GM10847 (cell line): Measurements from ENCODE around the gene KRT14.

Experiments used
- POLR2A ChIP-seq: IDR thresholded peaks from 2 replicates; pipeline ENCODE4 v1.6.1; 2011; ENCODE audit not compliant: insufficient read length; ENCODE audit errors: extremely low read depth

The KRT14 gene

DNA sequence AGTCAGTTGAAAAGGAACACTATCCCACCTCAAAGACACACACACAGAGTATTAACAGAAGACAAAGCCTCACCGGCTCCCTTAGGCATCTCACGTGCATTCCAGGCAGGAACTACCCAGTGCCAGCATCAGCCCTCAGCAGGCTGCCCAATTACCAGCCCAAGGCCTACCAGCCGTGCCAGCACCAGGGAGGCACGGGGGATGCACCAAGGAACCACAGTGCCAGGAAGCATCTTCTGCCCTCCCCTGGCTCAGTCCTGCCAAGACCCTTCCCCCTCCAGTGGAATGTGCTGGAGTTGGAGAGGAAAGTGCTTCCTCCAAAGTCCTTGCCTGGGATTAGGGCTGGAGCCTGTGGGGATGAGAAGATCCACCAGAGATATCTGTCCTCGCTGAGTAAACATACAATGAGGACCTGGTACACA, 47.6 kb downstream of the KRT14 start:
- no peak for TF ChIP-seq POLR2A

DNA sequence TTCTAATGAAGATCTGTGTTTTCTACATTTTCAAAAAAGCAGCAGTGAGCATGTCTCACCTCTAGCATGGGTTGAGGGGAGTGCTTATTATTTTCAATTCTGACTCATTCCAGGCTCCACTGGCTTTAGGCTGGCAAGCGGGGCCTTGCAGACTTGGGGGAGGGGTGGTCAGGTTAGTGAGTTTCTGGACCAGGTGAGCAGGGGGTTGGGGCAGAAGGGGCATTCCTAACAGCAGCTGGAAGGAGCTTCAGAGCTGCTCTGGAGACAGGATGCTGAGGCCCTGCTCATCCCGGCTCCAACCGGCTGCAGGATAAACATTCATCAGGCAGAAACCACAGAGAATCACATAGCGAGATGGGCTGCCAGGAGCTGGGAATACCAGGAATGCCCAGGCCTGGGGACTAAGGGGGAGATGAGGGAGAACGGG, 48.1 kb downstream of the KRT14 start:
- no peak for TF ChIP-seq POLR2A

DNA sequence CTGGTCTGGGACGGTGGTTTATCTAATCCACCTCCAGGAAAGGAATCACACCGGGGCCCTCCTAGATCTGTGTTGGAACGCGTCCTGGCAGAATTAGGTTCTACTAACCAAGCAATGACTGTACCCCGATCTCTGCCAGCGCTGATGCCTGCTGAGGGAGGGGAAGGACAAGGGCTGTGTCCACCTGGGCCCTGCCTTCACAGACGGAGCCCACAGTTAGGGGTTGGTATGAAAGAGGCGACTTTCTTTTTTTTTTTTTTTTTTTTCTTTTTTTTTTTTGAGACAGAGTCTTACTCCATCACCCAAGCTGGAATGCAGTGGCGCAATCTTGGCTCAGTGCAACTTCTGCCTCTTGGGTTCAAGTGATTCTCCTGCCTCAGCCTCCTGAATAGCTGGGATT, 48.7 kb downstream of the KRT14 start:
- TF ChIP-seq POLR2A: no peak

DNA sequence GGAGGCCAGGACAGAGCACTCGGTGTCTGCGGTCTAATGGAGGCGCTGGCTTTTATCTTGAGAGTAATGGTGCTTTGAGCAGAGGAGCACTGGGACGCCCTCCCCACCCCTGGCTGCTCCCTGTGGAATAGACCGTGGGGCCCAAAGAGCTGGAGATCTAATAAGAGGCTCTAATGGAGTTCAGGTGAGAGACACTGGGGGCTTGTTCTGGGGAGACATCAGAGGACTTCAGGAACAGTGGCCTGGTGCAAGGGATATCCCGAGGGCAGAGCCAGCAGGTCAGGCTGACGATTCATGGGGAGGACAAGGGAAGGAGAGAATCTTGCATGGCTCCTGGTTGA, 49.1 kb downstream of the KRT14 start:
- no peak for TF ChIP-seq POLR2A

DNA sequence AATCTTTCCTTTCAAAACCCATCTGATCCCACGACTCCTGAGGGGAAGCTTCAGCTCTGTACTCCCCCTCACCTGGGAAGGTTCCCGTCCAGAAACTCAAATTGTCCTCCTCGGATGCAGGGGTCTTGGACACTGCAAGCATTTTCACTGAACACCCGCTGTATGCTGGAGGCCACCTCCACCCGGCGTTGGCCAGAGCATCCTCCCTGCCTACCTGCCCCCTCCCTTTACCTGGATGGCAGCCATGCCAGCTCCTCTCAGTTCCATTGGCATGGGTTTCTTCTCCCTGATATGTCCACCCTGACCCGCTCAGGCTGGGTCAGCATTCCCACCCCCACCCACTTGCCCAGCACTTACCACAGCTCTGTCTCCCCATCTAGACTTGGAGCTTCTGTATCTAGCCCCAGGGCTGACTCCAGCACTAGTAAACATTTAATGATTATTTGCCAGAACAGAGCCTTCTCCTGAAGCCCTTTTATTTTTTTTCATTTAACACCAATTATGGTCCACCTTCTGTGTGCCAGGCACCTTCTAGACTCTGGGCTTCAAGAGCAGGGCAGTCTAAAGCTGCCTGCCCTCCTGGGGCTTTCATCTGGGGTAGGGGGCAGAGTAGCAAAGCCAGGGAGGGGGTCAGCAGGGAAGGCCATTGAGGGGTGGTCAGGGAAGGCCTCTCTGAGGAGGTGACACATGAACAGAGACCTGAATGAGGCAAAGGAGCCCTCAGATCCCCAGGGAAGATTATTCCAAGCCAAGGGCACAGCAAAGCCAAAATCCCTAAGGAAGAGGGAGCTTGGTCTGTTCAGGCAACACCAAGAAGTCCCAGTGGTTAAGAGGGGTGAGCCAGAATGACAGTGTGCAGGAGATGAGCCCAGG, 49.7 kb downstream of the KRT14 start:
- no peak for TF ChIP-seq POLR2A

DNA sequence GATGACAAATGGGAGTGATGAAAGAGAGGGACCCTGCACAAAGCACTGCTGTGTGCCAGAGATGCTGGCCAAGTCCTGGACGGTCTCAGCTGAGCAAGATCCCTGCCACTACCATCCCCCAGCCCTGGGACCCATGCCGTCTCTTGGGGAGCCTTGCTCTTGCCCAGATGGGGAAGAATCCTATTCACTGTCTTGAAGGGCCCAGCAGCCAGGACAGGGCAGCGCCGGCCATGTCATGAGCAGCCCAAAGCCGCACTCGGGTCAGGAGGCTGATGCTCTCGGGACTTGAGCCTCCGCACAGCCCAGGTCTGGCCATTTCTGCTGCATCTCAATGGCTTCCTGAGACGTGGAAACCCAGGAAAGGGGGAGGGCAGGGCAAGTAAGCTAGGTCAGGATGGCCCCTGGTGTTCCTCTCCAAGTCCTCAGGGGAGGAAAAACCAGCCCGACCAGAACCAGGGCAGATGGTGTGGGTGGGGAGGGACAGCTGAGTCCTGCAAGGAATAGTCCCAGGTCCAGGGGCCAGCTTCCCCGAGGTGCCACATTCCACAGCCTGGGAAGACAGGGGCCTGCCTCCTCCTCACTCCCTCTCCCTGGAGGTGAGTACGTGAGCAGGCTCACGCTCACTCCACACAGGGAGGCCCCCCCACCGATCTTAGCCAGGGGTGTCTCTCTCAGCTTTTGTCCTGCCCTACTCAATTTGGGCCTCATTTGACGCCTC, 50.8 kb downstream of the KRT14 start:
- TF ChIP-seq POLR2A: no peak

DNA sequence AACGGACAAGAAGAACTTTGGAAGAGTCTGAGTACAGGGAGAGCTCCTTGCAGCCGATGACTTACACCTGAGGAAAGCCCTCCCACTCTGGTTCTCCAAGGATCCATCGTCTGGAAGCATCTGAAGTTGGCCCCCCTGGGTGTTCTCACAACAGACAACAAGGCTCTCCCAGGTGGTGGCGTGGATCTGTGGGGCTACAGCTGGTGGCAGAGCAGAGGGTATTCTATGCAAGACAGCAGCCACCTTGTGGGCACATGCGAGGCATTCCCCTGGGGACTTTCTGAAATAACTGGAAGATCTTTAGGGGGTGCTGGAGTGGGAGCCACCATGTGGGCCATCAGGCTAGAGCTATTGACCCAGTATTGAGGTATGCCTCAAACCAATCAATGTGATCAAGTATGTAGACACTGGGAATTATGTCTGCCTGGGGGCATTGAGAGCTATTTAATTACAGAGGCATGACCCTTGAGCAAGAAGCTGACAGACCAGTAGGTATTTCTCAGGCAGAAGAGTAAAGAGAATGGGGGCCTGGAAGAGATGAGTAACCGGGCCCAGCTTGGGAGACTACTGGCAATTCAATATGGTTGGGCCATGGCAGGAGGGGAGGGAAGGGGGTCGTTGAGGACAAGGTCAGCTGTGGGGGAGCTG, 51.7 kb downstream of the KRT14 start:
- no peak for TF ChIP-seq POLR2A

DNA sequence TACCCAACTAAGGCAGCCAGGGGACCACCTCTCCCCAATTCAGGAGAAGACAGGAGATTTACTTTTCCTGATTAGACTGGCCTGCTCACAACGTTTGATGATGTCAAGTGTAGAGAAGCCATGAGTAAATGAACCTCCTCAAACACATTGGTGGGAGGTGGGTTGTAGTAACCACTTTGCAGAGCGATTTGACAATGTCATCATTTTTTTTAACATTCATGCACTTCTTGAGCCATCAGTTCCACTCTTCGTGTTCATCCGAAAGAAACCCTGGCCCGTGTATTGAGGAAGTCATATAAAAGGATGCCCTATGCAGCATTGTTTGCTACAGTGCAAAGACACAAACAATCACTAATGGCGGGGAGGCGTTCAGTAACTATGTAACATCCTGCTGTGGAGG, 53.1 kb downstream of the KRT14 start:
- no peak for TF ChIP-seq POLR2A

DNA sequence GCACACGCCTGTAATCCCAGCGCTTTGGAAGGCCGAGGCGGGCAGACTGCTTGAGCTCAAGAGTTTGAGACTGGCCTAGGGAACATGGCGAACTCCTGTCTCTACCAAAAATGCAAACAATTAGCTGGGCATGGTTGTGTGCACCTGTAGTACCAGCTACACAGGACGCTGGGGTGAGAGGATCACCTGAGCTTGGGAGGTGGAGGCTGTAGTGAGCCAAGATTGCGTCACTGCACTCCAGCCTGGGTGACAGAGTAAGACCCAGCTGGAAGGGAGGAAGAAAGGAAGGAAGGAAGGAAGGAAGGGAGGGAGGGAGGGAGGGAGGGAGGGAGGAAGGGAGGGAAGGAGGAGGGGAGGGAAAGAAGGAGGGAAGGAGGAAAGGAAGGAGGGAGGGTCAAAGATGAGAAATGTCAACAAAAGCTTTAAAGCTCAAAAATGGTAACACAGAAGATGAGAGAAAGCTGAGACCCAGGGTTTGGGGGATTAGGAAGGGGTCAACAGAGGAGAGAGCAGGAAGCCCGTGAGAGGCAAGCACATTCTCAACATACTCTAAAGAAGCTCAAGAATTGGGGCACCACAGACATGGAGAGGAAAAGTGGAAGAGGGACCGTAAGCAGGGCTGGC, 53.6 kb downstream of the KRT14 start:
- TF ChIP-seq POLR2A: no peak
